H1 (cell line): ENCODE measurements around the gene TP53BP1. TPM values are rescaled to one million over a fixed set of nuclear protein-coding genes. Genes with fewer than 3 reads are reported as not detected.

Experiments
- CBX8 ChIP-seq: fragments of 300-800, 300-1000 bp; sonication (generic); IDR thresholded peaks from 2 replicates; pipeline ENCODE4 v1.7.1; 2016; ENCODE audit warnings: low read depth, low read length, borderline replicate concordance
- YY1 ChIP-seq: IDR thresholded peaks from 2 replicates; pipeline ENCODE4 v1.6.1; 2011; ENCODE audit warnings: low read depth, mild to moderate bottlenecking, low read length
- polyA plus RNA-seq, 7 experiments: library from polyadenylated mRNA; depleted of rRNA in 3 of 7; stranded (reverse) in 5 of 7; unstranded in 2 of 7; fragments of >200 nt in 5 of 7; fragments of 200-250 nt in 2 of 7; gene quantifications; 1 replicate in 5 of 7; 2 replicates in 1 of 7; 4 replicates in 1 of 7; pipeline versions ENCODE4 v1.2.1 to v1.2.3, GENCODE V29; 2011 to 2013; ENCODE audit warnings: missing spikeins in 2 of 7, mixed read lengths in 2 of 7
- total RNA-seq: library from RNA; stranded (reverse); fragmentation: NEBNext Ultra II Directional; extraction: Animal tissue kit (Norgen Biotek cat#: 25700); gene quantifications from 2 replicates; pipeline ENCODE4 v1.2.1, GENCODE V29; 2021
- TF ChIP-seq, protein P1 (sequence below): IDR thresholded peaks from 2 replicates; pipeline ENCODE4 v1.6.1; 2012; ENCODE audit warnings: low read length, inconsistent platforms

The TP53BP1 gene
- total and polyA plus RNA-seq, 2 of the 8 experiments (the other 6 are each of a cell fraction or from before 2014, with no cell fraction given): 34.1 to 63.6 TPM

GRCh38 chr15:43370975-43371974, 121.7 kb downstream of the TP53BP1 start, which contains the start of the genes TUBGCP4 and ZSCAN29 (continued):
- no peak for TF ChIP-seq YY1
- TF ChIP-seq, protein P1, sequence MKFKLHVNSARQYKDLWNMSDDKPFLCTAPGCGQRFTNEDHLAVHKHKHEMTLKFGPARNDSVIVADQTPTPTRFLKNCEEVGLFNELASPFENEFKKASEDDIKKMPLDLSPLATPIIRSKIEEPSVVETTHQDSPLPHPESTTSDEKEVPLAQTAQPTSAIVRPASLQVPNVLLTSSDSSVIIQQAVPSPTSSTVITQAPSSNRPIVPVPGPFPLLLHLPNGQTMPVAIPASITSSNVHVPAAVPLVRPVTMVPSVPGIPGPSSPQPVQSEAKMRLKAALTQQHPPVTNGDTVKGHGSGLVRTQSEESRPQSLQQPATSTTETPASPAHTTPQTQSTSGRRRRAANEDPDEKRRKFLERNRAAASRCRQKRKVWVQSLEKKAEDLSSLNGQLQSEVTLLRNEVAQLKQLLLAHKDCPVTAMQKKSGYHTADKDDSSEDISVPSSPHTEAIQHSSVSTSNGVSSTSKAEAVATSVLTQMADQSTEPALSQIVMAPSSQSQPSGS: no peak
- TF ChIP-seq CBX8: no peak
- TF ChIP-seq, all 59 proteins: peak for 17
